ENCODE results near the gene KBTBD7.

The KBTBD7 gene

GRCh38 chr13:41193919-41194824 is at the start of gene KBTBD7:
Gene KBTBD7 (minus strand): TSS chr13:41194569. CDS start chr13:41194257, 312 bp downstream.
- DNase-seq: peak; percentile 99

- no peak for DNase-seq
These were observed 47.3 kb upstream of the KBTBD7 start for GRCh38 chr13:41241626-41242025.

GRCh38 chr13:41236369-41236768 is 42.0 kb upstream of the KBTBD7 start:
- DNase-seq: no peak

GRCh38 chr13:41232578-41233480 is 38.5 kb upstream of the KBTBD7 start:
- no peak for DNase-seq

GRCh38 chr13:41231786-41232185 is 37.4 kb upstream of the KBTBD7 start:
- DNase-seq: no peak

GRCh38 chr13:41231025-41231677 is 36.8 kb upstream of the KBTBD7 start:
- DNase-seq: no peak

GRCh38 chr13:41229356-41229755 is 35.0 kb upstream of the KBTBD7 start:
- DNase-seq: no peak

- peak; percentile 70 for DNase-seq
These were observed 30.0 kb upstream of the KBTBD7 start for GRCh38 chr13:41224113-41225110.

GRCh38 chr13:41222259-41222852 is 28.0 kb upstream of the KBTBD7 start:
- DNase-seq: peak; percentile 48

- no peak for DNase-seq
These were observed 26.0 kb upstream of the KBTBD7 start for GRCh38 chr13:41220401-41220800.

- no peak for DNase-seq
These were observed 21.8 kb upstream of the KBTBD7 start for GRCh38 chr13:41216160-41216559.

GRCh38 chr13:41213919-41214318 is 19.6 kb upstream of the KBTBD7 start:
- DNase-seq: no peak

- DNase-seq: no peak
These were observed 18.9 kb upstream of the KBTBD7 start for GRCh38 chr13:41213316-41213715.

GRCh38 chr13:41212881-41213280 is 18.5 kb upstream of the KBTBD7 start:
- no peak for DNase-seq

- DNase-seq: no peak
These were observed 16.7 kb upstream of the KBTBD7 start for GRCh38 chr13:41211062-41211461.

GRCh38 chr13:41206467-41206866 is 12.1 kb upstream of the KBTBD7 start:
- no peak for DNase-seq

GRCh38 chr13:41203810-41204209 is 9.4 kb upstream of the KBTBD7 start:
- DNase-seq: no peak

GRCh38 chr13:41200126-41200525 is 5.8 kb upstream of the KBTBD7 start:
- DNase-seq: no peak

GRCh38 chr13:41199526-41199925 is 5.2 kb upstream of the KBTBD7 start:
- DNase-seq: no peak

- DNase-seq: no peak
These were observed 4.7 kb upstream of the KBTBD7 start for GRCh38 chr13:41199079-41199478.

- DNase-seq: no peak
These were observed 2.3 kb upstream of the KBTBD7 start for GRCh38 chr13:41196620-41197019.

Data from NCI-H226 (cell line).